ENCODE results near the gene LDAH.

The LDAH gene

GRCh38 chr2:20677301-20678085 is 145.4 kb downstream of the LDAH start:
- no peak for DNase-seq

- DNase-seq: no peak
These were observed 146.3 kb downstream of the LDAH start for GRCh38 chr2:20676353-20677215.

GRCh38 chr2:20675701-20676352 is 147.1 kb downstream of the LDAH start:
- no peak for DNase-seq

- no peak for DNase-seq
These were observed 147.8 kb downstream of the LDAH start for GRCh38 chr2:20674974-20675679.

DNA sequence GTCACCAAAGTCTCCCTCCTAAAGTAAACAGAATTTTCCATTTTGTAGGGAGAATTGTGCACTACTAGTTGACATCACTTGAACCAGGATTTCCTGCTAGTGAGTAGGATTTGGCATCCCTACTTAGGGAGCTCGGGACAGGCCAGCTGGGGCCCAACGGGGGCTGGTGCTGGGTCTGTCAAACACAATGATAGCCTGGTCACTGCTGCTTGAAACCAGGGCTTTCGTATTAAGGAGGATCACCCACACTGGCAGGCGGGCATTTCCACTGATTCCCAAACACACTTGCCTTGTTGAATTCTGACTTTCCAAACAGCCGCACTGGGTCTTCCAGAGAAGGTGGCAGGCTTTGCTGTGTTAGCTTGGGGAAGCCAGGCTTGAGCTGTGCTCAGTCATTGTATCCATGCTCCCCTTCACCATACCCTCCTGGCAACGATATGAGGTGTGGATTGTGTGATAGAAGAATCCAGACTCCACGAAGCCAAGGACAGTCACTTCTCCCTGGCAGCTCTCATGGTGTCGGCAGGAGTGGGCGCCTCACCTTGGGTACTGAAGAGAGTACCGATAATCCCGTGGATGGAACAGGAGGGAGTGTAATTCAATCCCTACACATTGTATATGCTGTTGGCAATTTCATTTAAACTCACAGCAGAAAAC is 148.5 kb downstream of the LDAH start:
- DNase-seq: no peak

- no peak for DNase-seq
These were observed 149.1 kb downstream of the LDAH start for GRCh38 chr2:20673686-20674308.

GRCh38 chr2:20672201-20672951 is 150.5 kb downstream of the LDAH start:
- no peak for DNase-seq

- DNase-seq: no peak
These were observed 151.2 kb downstream of the LDAH start for GRCh38 chr2:20671736-20672080.

GRCh38 chr2:20671036-20671735 is 151.7 kb downstream of the LDAH start:
- no peak for DNase-seq

GRCh38 chr2:20670315-20671035 is 152.4 kb downstream of the LDAH start:
- no peak for DNase-seq

DNA sequence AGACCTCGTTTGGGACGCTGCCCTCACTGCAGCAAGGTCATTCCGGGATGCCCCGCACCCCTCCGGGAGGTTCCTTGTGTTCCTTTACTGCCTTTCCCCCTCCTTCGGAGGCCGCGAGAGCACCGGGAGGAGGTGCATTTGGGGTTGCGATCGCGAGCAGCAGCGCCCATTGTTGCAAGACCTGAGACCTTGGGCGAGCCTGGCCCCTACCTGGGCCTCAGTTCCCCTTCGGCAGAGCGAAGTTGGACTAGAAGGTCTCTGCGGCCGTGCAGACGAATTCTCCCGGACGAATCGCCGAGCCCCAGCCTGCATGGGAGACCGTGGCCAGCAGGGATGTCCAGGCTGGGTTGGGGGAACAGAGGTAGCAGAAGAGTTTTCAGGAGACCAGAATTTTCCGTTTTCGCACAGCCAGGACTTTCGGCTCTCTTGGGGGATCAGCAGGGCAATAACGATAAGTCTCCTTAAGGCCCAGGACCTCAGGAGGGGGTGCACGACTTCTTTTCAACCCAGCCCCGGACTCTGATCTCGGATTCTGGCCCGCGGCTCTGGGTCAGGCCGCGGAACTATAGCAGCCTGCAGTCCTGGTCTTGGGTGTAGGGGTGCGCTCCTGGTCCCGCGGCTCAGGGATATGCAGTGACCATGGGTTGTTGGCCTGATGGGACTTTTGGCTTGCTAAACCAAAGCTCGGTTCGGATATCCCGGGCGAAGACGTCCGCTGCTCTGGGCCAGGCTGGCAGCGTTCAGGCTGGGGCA is 153.2 kb downstream of the LDAH start:
- DNase-seq: no peak

- DNase-seq: no peak
These were observed 153.9 kb downstream of the LDAH start for GRCh38 chr2:20668871-20669475.

DNA sequence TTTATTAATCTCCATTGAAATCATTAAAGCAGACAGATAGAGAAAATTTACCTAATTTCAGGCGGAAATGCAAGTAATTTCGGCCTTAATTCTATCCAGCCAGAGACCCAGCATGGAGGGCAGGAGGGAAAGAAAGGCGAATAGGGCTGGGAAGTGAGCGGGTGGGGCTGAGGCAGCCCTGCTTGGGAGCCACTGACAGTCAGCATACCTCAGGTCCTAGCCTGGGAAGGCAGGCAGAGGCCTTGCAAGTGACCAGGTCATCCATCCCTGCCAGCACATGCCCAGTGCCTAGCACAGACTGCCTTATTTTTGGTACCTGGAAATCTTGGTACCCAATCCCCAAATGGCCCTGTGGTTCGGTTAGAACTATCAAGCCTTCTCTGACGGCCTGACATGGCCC is 154.4 kb downstream of the LDAH start:
- DNase-seq: no peak

- no peak for DNase-seq
These were observed 155.1 kb downstream of the LDAH start for GRCh38 chr2:20667531-20668401.

GRCh38 chr2:20667151-20667530 is 155.8 kb downstream of the LDAH start:
- no peak for DNase-seq

- DNase-seq: no peak
These were observed 156.4 kb downstream of the LDAH start, which contains the start of gene GDF7 for GRCh38 chr2:20666304-20667150. Gene GDF7, plus strand, starts transcription at chr2:20667144. Its CDS starts 96 bp downstream, at chr2:20667240.

DNA sequence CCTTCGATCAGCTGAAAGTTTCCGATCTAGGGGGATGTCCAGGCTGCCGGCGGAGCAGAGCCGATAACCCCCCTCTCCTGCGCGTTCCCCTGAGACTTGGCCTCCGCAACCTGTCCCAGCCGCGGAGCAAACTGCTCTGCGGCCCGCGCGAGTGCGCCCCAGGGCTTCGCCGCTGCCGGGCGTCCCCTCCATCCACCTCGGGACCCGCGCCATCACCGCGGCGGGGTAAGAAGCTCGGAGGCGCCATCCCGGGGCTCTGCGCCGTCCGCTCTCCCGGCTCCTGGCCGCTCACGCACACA is 156.9 kb downstream of the LDAH start:
- no peak for DNase-seq

Data from activated CD4-positive, alpha-beta T cell treated with anti-CD3 and anti-CD28 coated beads, Interleukin-2, amount 50 U/mL, for 48 hours (primary cell).